Brain pericyte (primary cell): ENCODE measurements around the gene ACTC1.
"Not testable (repeated sequence)": the region's sequence is repeated elsewhere in the genome, so short reads cannot be mapped to it uniquely, and the experiment has no call there.

ENCODE experiments used
- DNase-seq: peaks from one replicate; pipeline ENCODE4 v3.0.0-alpha.2; 2012; ENCODE audit warnings: low read depth, low spot score

The ACTC1 gene

DNA sequence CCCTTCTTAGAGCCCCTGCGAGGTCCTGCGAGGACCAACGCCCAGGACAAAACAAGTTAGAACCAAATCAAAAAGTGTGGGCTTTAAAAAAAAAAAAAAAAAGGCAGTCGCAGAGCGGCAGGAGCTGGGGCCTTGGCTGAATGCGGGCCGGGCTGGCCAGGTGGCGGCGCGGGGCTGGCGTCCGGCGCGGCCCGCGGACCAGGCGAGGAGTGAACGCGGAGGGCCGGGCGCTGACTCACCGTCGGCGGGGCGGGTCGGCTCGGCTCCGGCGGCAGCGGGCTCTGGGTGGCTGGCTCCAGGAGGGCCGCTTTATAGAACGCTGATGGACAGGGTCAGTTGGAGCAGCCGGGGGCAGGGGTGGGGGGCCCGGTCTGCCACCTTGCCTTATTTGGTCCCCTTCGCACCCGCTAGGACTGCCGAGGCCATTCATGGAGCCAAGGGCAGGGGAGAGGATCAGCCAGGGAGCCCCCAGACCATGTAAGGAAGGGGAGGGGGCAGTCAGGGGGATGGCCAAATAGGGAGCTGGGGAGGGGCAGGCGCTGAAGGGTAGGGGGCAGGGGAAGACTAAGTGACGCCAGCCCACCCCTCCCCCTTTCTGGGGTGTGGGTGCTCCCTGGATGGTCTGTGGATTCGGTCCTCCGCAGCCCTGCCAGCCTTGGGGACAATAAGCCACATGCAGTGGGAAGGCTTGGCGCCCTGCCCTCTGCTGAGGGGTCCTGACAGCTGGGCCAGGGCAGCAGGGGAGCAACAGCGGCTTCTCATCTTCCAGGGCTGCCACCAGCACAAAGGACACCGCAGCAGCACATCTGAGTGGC lies at the start of gene ACTC1:
TSS of gene ACTC1 (minus strand) at position 283 of the 815 bp plus-strand sequence. CDS start 741 bp downstream, outside the sequence.
- DNase-seq: no peak

DNA sequence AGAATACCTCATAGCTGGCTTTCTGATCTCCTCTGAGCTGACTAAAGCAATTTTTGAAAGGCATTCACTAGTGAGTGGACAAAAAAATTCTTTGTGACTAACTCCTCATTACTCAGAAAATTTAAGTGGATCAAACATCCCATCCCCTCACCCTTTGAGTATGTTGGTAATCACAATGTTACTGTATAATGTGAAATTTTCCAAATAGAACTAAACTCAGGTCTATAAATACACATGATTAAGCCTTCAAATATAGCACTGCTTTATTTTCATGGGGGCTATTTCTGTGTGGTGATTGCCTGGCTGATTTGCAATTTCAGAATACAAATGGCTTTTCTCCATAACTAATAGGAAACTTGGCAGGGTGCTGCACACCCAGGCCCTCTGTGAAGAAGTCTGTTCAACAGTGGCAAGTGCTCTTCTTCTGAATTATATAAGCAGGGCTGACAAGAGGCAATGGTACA lies 45.9 kb upstream of the ACTC1 start:
- no peak for DNase-seq

- no peak for DNase-seq
Observed at GRCh38 chr15:34838282-34838681, 42.9 kb upstream of the ACTC1 start.

DNA sequence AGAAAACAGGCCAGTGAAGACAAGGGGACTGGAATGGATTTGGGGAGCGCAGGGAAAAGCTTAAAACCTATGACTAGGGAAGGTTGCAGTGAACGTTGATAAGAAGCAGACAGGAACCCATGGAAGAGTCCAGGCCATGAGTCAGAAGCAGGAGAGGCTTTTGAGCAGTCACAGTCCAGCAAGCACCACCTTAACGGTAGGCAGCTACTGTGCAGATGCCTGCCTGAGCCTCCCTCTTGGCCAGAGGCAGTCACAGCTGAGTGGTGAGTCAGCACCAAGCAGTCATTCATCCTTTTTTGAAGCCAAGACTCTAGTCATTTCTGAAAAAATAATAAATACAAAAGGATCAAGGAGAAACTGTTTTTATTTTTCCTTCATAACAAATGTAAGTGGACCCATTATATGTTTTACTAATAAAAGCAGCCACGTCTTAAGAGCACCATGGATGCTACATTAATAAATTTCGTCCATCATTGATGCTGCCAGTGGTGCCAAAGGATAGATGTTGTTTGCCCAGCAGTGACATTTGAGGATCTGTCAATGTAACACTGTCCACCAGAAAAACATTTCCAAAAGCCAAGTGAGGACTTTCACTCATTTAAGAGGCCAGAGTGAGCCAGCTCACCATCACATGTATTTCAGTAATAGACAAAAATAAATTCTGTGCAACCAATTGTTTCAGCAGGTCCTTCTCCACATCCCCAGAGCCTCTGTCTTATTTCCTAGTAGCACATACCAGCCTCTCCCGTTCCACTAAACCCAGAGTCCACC lies 42.1 kb upstream of the ACTC1 start:
- DNase-seq: no peak

- DNase-seq: no peak
Observed at GRCh38 chr15:34828145-34828911, 33.0 kb upstream of the ACTC1 start.

GRCh38 chr15:34821831-34822230 lies 26.5 kb upstream of the ACTC1 start:
- no peak for DNase-seq

DNA sequence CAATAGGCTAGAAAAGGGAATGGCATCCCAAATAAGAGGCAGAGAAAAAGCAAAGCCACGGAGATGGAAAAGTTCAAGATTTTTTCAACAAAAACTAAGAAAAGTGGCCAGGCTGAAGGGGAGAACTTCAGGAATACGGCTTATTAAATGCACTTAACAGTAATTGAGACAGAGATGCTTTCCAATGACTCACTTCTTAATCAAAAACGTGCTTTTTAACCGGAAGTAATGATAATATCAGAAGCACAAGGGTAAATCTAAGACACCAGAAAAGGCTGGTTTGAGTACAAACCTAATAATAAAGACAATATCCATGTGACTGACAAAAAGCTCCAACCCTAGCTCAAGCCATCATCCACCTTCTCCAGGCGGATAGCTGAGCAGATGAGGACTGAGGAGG lies 24.8 kb upstream of the ACTC1 start:
- DNase-seq: no peak

GRCh38 chr15:34818526-34818925 lies 23.2 kb upstream of the ACTC1 start:
- no peak for DNase-seq

DNA sequence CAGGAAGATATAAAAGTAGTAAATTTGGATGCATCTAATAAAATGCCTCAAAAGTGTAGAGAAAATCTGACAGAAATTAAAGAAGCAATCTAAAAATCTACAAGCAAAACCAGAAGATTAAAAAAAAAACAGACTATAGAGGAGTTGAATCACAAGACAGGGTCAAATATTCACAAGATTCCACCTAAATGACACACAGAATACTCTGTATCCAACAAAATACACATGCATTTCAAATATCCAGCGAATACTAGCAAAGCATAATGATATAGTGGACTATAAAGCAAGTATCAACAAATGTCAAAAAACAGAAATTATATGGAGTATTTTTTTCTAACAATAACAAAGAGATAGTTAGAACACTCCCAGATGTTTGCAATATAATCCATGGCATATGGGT lies 20.5 kb upstream of the ACTC1 start:
- no peak for DNase-seq

GRCh38 chr15:34813446-34814190 lies 18.3 kb upstream of the ACTC1 start:
- DNase-seq: no peak

DNA sequence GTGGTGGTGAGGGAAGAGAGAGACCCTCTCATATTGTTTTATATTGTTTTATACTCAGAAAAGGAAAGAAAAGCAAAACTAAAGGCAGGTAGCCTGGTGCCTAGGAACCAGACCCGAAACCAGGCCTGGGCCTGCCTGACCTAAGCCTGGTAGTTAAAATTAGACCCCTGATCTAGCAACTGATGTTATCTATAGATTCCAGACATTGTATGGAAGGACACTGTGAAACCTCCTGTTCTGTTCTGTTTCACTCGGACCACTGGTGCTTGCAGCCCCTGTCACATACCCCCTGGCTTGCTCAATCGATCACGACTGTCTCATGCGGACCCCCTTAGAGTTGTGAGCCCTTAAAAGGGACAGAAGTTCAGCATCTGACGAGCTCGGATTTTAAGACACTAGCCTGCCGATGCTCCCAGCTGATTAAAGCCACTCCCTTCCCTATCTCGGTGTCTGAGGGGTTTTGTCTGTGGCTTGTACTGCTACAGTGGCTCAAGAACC lies 17.6 kb upstream of the ACTC1 start:
- not testable (repeated sequence) for DNase-seq

DNA sequence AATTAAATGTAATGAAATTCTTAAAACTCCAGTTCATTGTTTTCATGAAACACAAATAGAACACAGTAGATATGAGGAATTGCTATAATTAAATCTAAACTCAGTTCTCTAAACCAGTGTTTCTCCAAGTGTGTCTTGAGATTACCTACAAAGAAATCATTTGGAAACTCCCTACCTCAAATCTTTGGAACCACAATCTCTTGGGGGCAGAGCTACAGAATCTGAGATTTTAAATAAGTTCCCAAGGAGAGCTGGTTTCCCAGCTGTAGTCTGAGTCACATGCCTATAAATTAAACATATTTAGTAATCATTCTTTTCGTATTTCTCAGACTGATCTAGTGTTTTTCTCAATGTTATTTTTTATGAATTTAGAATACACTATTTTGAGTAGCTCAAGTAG lies 17.0 kb upstream of the ACTC1 start:
- DNase-seq: no peak

DNA sequence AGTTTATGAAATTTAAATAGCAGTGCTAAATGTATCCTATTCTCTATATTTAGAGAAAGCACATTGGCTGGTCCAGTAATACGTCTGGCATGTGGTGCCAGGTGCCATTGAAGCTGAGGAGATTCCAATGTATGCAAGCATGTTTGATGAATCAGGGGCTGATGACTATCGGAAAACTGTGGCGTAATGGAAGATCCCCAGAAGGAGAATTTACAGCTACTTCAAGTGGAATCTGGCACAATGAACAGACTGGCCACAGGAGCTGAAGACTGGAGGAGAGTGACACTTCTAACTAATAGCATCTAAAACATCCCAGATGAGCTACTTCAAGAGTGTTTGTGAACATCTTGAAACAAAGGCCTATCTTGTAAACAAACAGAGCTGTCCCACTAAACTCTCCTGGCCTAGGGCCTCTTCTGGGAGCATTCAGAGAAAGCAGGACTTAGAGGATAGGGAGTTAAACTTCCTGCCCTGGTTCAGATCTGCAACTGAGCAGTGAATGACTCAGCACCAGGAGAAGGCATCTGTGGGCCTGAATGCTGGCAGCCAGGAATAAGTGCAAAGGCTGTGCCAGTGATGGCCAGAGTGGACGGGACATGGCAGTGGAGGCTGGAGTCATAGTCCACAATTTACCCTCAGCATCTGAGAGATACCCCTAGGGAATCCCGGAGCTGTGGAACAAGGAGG lies 15.2 kb upstream of the ACTC1 start:
- no peak for DNase-seq

DNA sequence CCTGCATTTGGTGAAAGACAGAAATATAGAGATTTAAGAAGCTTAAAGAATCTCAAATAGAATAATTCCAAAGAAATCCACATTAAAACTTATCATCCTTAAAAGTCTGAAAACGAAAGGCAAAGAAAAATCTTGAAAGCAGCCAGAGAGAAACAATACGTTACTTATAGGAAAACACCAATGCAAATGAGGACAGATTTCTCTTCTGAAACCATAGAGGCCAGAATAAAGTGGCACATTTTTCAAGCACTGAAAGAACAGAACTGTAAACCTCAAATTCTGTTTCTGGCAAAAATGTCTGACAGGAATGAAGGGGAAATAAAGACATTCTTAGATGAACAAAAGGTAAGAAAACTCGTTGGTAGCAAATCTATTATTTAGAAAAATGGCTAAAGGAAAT lies 13.8 kb upstream of the ACTC1 start:
- no peak for DNase-seq

DNA sequence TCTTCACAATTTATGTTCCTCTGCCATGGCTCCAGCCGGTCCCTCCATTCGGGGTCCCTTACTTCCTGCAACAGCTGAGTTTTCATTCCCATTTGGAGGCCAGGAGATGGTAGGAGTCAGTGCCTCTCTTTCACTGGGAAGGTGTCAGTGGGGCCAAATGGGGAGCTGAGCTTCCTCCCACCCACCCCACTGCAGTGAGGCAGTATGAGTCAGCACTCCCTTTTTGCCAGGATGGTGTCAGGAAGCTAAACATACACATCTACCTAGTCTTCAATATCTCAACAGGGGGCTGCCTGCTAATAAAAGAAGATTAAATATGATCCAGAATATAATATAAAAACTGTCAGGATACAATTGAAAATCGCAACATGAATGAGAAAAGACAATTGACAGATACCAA lies 12.7 kb upstream of the ACTC1 start:
- DNase-seq: no peak

DNA sequence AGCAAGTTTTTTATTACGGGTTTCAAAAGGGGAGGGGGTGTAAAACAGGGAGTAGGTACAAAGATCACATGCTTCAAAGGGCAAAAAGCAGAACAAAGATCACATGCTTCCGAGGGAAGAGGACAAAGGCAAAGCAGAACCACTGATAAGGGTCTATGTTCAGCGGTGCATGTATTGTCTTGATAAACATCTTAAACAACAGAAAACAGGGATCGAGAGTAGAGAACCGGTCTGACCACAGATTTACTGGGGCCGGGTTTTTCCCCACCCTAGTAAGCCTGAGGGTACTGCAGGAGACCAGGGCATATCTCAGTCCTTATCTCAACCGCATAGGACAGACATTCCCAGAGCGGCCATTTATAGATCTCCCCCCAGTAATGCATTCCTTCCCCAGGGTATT lies 11.9 kb upstream of the ACTC1 start:
- DNase-seq: not testable (repeated sequence)

GRCh38 chr15:34804776-34805175 lies 9.4 kb upstream of the ACTC1 start:
- no peak for DNase-seq

- no peak for DNase-seq
Observed at GRCh38 chr15:34804113-34804512, 8.8 kb upstream of the ACTC1 start.

DNA sequence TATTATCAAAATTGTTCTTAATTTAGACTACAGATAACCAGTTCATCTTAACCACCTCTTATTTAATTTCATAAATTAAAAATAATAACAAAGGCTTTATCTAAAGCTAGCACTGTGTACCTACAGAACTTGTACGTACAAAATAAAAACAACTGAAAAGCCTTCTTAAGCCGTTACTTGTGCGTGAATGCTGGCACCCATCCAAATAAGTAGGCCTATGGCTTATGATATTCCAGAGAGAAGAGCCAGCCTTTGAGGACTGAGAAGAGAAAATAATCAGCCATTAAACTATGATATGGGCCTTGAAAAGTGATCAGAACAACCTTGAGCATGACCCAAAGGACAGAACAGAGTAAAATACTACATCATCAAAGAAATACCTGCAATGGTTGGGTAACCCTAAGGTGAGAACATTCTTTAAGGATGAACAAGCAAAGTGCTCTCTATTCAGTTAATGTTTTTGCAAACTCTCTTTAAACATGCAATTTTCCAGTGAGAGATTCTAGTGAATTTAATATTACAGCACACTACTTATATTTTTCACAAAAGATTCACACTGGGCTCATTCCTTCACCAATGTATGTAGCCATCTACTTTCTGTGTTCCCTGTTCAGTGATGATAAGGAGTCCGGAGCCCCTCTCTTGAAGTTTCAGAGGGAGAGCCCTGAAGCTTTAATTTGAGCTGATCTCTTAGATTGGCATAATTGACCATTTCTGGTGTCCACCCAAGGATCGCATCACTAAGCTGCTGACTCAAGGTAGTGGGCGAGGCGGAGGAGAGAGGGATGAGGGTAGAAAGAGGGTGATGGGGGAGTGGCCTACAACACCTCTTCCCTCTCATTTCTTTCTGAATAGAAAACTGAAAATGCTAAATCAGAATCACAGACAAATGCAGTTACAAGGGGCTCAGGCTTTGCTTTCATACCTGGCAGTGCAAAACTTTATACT lies 7.7 kb upstream of the ACTC1 start:
- no peak for DNase-seq
